HG03460 (cell line): ENCODE measurements around the gene AKAP13.

ENCODE experiments used
- ATAC-seq: cut with Tn5 transposase; IDR thresholded peaks from one replicate; pipeline ENCODE4 v1.9.1; 2021; ENCODE audit not compliant: unreplicated experiment

Gene AKAP13

GRCh38 chr15:85619992-85620689, 239.7 kb downstream of the AKAP13 start:
- ATAC-seq: no peak

GRCh38 chr15:85620690-85621049, 240.3 kb downstream of the AKAP13 start:
- no peak for ATAC-seq

GRCh38 chr15:85621094-85621493, 240.7 kb downstream of the AKAP13 start:
- no peak for ATAC-seq

GRCh38 chr15:85622221-85622831, 241.9 kb downstream of the AKAP13 start:
- no peak for ATAC-seq

GRCh38 chr15:85623315-85624049, 243.1 kb downstream of the AKAP13 start:
- ATAC-seq: no peak

- ATAC-seq: no peak
These were observed 243.9 kb downstream of the AKAP13 start for GRCh38 chr15:85624291-85624801.

- peak; percentile 9 for ATAC-seq
These were observed 244.9 kb downstream of the AKAP13 start for GRCh38 chr15:85625166-85625830.

- ATAC-seq: peak; percentile 73
These were observed 245.5 kb downstream of the AKAP13 start for GRCh38 chr15:85625856-85626255.

GRCh38 chr15:85627213-85627935, 247.0 kb downstream of the AKAP13 start:
- no peak for ATAC-seq

GRCh38 chr15:85630311-85630710, 249.9 kb downstream of the AKAP13 start:
- ATAC-seq: no peak

GRCh38 chr15:85631018-85631417, 250.6 kb downstream of the AKAP13 start:
- no peak for ATAC-seq

GRCh38 chr15:85632014-85632413, 251.6 kb downstream of the AKAP13 start:
- ATAC-seq: no peak

- ATAC-seq: no peak
These were observed 253.5 kb downstream of the AKAP13 start for GRCh38 chr15:85633859-85634258.

- ATAC-seq: no peak
These were observed 255.9 kb downstream of the AKAP13 start for GRCh38 chr15:85636351-85636750.

- peak; percentile 74 for ATAC-seq
These were observed 259.5 kb downstream of the AKAP13 start for GRCh38 chr15:85639752-85640381.

GRCh38 chr15:85642065-85642692, 261.8 kb downstream of the AKAP13 start:
- ATAC-seq: no peak

- ATAC-seq: no peak
These were observed 262.3 kb downstream of the AKAP13 start for GRCh38 chr15:85642693-85643066.

GRCh38 chr15:85646538-85647091, 266.2 kb downstream of the AKAP13 start:
- peak; percentile 93 for ATAC-seq

GRCh38 chr15:85649372-85649771, 269.0 kb downstream of the AKAP13 start:
- ATAC-seq: no peak

GRCh38 chr15:85651548-85651947, 271.1 kb downstream of the AKAP13 start:
- no peak for ATAC-seq
